Coronary artery (tissue), 2 donors: ENCODE data around the gene TMX3.

ENCODE experiments used
- DNase-seq: peaks from one replicate; pipeline ENCODE4 v3.0.0-alpha.2; 2017; ENCODE audit warnings: low spot score
- H3K27ac ChIP-seq, 2 donors: fragments of 200-600 bp; sonication (generic); one replicate each; pipeline ENCODE4 v1.5.1; 2016 to 2019
- H3K4me3 ChIP-seq: fragments of 200-600 bp; sonication (generic); 2 replicates; pipeline ENCODE4 v1.5.1; 2016; ENCODE audit warnings: mild to moderate bottlenecking, moderate library complexity
- TF ChIP-seq, protein P1 (sequence below): fragments of 200-600 bp; sonication (generic); IDR thresholded peaks from one replicate; pipeline ENCODE4 v1.5.1; 2019; ENCODE audit warnings: antibody characterized with exemption

TMX3 gene

DNA sequence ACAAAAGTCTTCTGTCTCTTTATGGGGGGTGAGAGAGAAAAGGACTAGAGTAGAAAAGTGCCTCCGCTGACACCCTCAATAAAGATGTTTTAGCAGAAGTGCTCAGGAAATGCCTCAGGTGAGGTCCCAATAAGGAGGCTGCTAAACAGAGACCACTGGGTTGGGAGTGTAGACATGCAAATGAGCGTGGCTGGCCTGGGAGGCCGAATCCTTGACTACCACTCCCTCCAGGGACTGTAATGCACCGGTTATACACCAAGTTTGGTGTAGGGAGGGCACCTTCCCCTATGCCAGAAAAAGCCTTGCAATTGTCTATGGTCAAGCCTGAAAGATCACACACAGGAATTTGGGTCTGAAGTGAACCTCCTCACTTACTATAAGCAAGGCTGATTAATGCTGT, 1.8 kb downstream of the TMX3 start:
- Histone ChIP-seq H3K4me3 (peak overlapping the region; percentile 15), H3K27ac (no peak overlapping the region)
- TF ChIP-seq, protein P1, sequence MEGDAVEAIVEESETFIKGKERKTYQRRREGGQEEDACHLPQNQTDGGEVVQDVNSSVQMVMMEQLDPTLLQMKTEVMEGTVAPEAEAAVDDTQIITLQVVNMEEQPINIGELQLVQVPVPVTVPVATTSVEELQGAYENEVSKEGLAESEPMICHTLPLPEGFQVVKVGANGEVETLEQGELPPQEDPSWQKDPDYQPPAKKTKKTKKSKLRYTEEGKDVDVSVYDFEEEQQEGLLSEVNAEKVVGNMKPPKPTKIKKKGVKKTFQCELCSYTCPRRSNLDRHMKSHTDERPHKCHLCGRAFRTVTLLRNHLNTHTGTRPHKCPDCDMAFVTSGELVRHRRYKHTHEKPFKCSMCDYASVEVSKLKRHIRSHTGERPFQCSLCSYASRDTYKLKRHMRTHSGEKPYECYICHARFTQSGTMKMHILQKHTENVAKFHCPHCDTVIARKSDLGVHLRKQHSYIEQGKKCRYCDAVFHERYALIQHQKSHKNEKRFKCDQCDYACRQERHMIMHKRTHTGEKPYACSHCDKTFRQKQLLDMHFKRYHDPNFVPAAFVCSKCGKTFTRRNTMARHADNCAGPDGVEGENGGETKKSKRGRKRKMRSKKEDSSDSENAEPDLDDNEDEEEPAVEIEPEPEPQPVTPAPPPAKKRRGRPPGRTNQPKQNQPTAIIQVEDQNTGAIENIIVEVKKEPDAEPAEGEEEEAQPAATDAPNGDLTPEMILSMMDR: no peak
- no peak for DNase-seq

DNA sequence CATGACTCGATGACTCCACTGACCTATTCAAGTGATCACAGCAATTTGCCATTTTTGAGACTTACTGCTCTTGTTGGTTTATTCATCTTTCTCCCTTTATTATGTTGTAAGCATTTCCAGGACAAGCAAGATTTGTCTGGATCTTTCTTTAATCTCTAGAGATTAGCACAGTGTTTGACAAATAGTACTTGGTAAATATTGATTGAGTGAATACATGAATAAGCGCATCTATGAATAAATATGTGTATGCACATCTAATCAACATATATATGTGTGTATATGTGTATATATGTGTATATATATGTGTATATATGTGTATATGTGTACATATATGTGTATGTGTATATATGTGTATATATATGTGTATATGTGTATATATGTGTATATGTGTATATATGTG, 7.3 kb downstream of the TMX3 start:
- no peak for DNase-seq
- TF ChIP-seq, protein P1: no peak
- Histone ChIP-seq H3K27ac (no peak overlapping the region), H3K4me3 (no peak overlapping the region)

DNA sequence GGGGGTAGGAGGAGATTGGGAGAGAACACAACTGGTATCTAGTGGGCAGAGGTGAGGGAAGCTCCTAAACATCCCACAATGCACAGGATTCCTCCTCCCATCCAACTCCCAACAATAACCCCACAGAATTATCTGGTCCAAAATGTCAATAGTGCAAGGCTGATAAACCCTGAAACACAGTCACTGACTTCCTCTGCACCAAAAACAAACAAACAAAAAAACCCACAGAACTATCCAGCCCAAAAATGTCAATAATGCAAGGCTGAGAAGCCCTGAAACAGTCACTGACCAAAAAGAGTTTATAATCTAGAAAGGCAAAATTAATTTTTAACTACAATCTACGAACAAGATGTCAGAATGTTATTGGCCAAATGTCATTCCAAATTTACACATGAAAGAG, 9.8 kb downstream of the TMX3 start:
- no peak overlapping the region for H3K27ac ChIP-seq
- H3K4me3 ChIP-seq: no peak overlapping the region
- DNase-seq: no peak
- TF ChIP-seq, protein P1: no peak

DNA sequence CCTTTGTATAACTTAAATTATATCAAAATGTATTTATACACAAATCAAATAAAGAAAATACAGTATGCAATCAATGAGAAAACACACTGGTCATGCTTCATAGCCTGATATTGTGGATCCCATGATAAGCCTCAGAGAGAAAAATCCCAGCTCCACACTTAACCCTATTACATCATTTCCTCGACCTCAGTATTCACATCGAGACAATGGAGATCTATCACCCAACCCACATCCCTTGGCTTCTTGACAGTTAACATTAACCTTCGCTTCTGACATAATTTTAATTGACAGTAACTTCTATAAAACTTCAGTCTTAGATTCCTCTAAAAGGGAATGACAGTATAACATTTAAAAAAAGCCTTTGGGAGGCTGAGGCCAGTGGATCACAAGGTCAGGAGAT, 11.6 kb downstream of the TMX3 start:
- Histone ChIP-seq H3K4me3 (no peak overlapping the region), H3K27ac (no peak overlapping the region)
- DNase-seq: no peak
- TF ChIP-seq, protein P1: no peak

DNA sequence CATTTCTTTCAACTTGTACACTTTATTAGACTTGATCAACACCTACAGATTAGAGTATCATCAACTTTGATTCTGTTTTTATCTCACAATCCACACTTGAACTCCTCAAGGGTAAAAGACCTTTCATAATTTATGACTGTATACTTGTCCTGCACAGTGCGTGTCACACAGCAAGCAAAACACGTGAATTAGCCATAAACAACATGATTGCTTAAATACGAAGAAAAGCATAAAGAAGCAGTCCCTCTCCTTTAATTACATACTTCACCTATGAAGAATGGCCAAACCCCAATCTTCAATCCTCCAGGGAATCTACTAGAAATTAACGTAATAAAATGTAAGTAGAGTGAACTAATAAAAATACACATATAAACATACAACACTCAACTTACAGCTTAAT, 13.6 kb downstream of the TMX3 start:
- DNase-seq: no peak
- Histone ChIP-seq H3K4me3 (no peak overlapping the region), H3K27ac (no peak overlapping the region)
- TF ChIP-seq, protein P1: no peak

DNA sequence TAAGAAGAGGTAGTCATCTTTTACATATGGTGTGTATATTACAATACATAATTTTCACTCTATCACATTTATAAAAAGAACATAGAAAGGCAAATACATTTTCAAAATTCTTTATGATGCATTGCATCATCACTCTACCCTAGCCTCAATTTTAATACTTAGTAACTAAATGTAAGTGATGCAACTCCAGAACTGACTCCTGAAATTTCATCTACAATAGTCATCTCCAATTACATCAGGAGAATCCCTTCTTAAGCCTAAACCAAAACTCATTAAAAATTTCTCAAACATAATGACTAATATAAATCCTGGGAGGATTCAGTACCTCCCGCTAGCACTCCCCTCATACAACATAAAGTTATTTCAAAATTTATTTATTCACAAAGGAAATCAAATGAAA, 15.9 kb downstream of the TMX3 start:
- Histone ChIP-seq H3K4me3 (no peak overlapping the region), H3K27ac (no peak overlapping the region)
- DNase-seq: no peak
- TF ChIP-seq, protein P1: no peak

DNA sequence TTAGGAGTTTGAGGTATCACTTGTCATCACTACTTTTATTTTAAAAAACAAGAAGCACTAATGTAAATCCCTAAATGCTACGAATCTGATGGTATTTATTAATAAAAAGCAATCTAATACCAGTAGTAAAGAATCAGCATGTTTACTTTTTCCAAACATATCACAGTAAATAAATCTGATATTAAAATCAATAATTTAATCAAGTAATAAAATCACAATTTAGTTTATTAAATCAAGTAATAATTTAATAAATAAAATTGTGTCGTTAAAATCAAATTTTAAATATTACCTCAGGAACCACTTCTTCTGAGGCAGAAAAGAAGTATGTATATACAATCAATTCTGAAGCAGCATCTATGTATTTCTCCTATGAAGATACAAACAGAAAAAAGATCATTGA, 18.0 kb downstream of the TMX3 start:
- TF ChIP-seq, protein P1: no peak
- DNase-seq: no peak
- Histone ChIP-seq H3K27ac (no peak overlapping the region), H3K4me3 (no peak overlapping the region)
